Inflammatory macrophage (primary cell): ENCODE data around the gene HTR3D.
"Not testable (repeated sequence)": the region's sequence is repeated elsewhere in the genome, so short reads cannot be mapped to it uniquely, and the experiment has no call there.

ENCODE experiments used
- DNase-seq, 2 donors: peaks; one replicate each; pipeline ENCODE4 v3.0.0-alpha.2; 2020 to 2022

The HTR3D gene

GRCh38 chr3:184071142-184071541, 39.6 kb downstream of the HTR3D start:
- not testable (repeated sequence) for DNase-seq

- no peak for DNase-seq
These were observed 42.1 kb downstream of the HTR3D start for GRCh38 chr3:184073621-184074020.

GRCh38 chr3:184075901-184076300, 44.4 kb downstream of the HTR3D start:
- no peak for DNase-seq

- DNase-seq = no peak
These were observed 46.3 kb downstream of the HTR3D start for GRCh38 chr3:184077881-184078280.

- DNase-seq = no peak
These were observed 47.3 kb downstream of the HTR3D start for GRCh38 chr3:184078851-184079250.

- no peak for DNase-seq
These were observed 49.7 kb downstream of the HTR3D start for GRCh38 chr3:184081116-184081830.

- DNase-seq = no peak
These were observed 50.5 kb downstream of the HTR3D start for GRCh38 chr3:184082034-184082433.

- DNase-seq = no peak
These were observed 50.9 kb downstream of the HTR3D start for GRCh38 chr3:184082465-184082864.

GRCh38 chr3:184085389-184085852, 53.9 kb downstream of the HTR3D start:
- DNase-seq = no peak
